K562 (cell line): ENCODE results near the gene CLCN6. TPM values are rescaled to one million over a fixed set of nuclear protein-coding genes. Genes with fewer than 3 reads are reported as not detected.

Experiments
- CTCF ChIP-seq, 3 experiments: IDR thresholded peaks in 2 of 3; conservative IDR thresholded peaks in 1 of 3; 2 replicates each; pipeline ENCODE4 v1.5.1; 2011 to 2012; ENCODE audit warnings: low read length in 3 of 3, mild to moderate bottlenecking in 3 of 3, control low read depth in 2 of 3, improper control_type of control experiment in 1 of 3, inconsistent platforms in 1 of 3, low read depth in 1 of 3, mixed read lengths in 1 of 3, moderate library complexity in 1 of 3; ENCODE audit not compliant: insufficient read depth in 2 of 3
- FIP1L1 ChIP-seq: fragments of 200-400 bp; formaldehyde crosslinking; IDR thresholded peaks from 2 replicates; pipeline ENCODE4 v1.6.1; 2018; ENCODE audit warnings: mild to moderate bottlenecking, low read depth, low read length; ENCODE audit not compliant: poor library complexity, severe bottlenecking
- MGA ChIP-seq: fragments of 450-650 bp; IDR thresholded peaks from 2 replicates; pipeline ENCODE4 v1.6.1; 2016; ENCODE audit warnings: mild to moderate bottlenecking, moderate library complexity
- NCOR1 ChIP-seq: fragments of 450-650 bp; IDR thresholded peaks from 2 replicates; pipeline ENCODE4 v1.6.1; 2016; ENCODE audit warnings: mild to moderate bottlenecking, moderate library complexity
- NELFE ChIP-seq: IDR thresholded peaks from 2 replicates; pipeline ENCODE4 v1.6.1; 2011; ENCODE audit warnings: mild to moderate bottlenecking; ENCODE audit not compliant: insufficient read depth, insufficient read length
- NONO ChIP-seq, 2 experiments: fragments of 200-400 bp in 1 of 2; fragments of 450-650 bp in 1 of 2; formaldehyde crosslinking in 1 of 2; IDR thresholded peaks; 2 replicates each; pipeline ENCODE4 v1.6.1; 2017; ENCODE audit warnings: low read depth in 2 of 2, mild to moderate bottlenecking in 2 of 2, moderate library complexity in 2 of 2, low read length in 1 of 2
- RB1 ChIP-seq: fragments of 450-650 bp; IDR thresholded peaks from 2 replicates; pipeline ENCODE4 v1.6.1; 2017; ENCODE audit warnings: low read depth, mild to moderate bottlenecking
- TCF7L2 ChIP-seq: fragments of 150-350 bp; IDR thresholded peaks from 2 replicates; pipeline ENCODE4 v1.6.1; 2016; ENCODE audit warnings: low read depth, mild to moderate bottlenecking, low read length, moderate library complexity
- ZNF174 ChIP-seq: fragments of 250-450 bp; sonication (Bioruptor Pico); IDR thresholded peaks from 2 replicates; pipeline ENCODE4 v1.4.0; 2020; ENCODE audit warnings: mild to moderate bottlenecking
- polyA plus RNA-seq, 8 experiments: library from polyadenylated mRNA; depleted of rRNA in 4 of 8; stranded (reverse) in 5 of 8; unstranded in 3 of 8; fragments of >200 nt; fragmentation: Nextera tagmentation in 2 of 8; fragmentation: Illumina TruSeq in 1 of 8; extraction: Ambion mirVana in 2 of 8; extraction: Trizol in 1 of 8; gene quantifications; 2 replicates each; pipeline versions ENCODE4 v1.2.1 to v1.2.3, GENCODE V29; 2011 to 2014; ENCODE audit warnings: inconsistent platforms in 1 of 8, missing spikeins in 1 of 8
- total RNA-seq, 7 experiments: library from RNA; depleted of rRNA in 6 of 7; stranded (reverse); fragments of >200 nt in 6 of 7; fragmentation: Illumina TruSeq in 2 of 7; extraction: Trizol in 2 of 7; gene quantifications; 2 replicates each; pipeline versions ENCODE4 v1.2.1 to v1.2.3, GENCODE V29; 2011 to 2021; ENCODE audit warnings: low replicate concordance in 1 of 7
- TF ChIP-seq, protein P1 (sequence below): sonication (generic); formaldehyde crosslinking; IDR thresholded peaks from 2 replicates; pipeline ENCODE4 v1.9.0; 2022; ENCODE audit warnings: mild to moderate bottlenecking, missing genetic modification reagents

CLCN6 gene
- total and polyA plus RNA-seq, 9 of the 15 experiments (the other 6 are each of a cell fraction or from before 2014, with no cell fraction given) = 2.0 to 21.8 (median 13.6) TPM

- TF ChIP-seq MGA (0 out of 2 replicates have a peak, but pooled peaks have one; percentile 0), NELFE (no peak), RB1 (peak; percentile 86), NCOR1 (peak; percentile 53; the same call in 1 of the 2 replicates), TCF7L2 (no peak), CTCF (IDR thresholded peaks at IDR 0.05 in 2 of 3, conservative IDR thresholded peaks at IDR 0.05 in 1 of 3; ENCODE audit: insufficient read depth in 2 of 3, low read depth in 1 of 3, low read length in 3 of 3) (peak; percentile 90 to 96 (median 92)), ZNF174 (CRISPR knock-in tag) (no peak), NONO (IDR thresholded peaks at IDR 0.05; ENCODE audit: low read depth in 2 of 2, low read length in 1 of 2) (peak in 1 of 2 experiments; percentile 81; a peak in 2 of 4 replicates), FIP1L1 (peak; percentile 96)
- TF ChIP-seq, protein P1, sequence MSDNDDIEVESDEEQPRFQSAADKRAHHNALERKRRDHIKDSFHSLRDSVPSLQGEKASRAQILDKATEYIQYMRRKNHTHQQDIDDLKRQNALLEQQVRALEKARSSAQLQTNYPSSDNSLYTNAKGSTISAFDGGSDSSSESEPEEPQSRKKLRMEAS (CRISPR knock-in tag) = peak; percentile 44
Observed at GRCh38 chr1:11784993-11785769, 20.8 kb upstream of the CLCN6 start (continued).
